ENCODE results near the gene DNAJC9.

Gene DNAJC9, protein sequence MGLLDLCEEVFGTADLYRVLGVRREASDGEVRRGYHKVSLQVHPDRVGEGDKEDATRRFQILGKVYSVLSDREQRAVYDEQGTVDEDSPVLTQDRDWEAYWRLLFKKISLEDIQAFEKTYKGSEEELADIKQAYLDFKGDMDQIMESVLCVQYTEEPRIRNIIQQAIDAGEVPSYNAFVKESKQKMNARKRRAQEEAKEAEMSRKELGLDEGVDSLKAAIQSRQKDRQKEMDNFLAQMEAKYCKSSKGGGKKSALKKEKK

DNA sequence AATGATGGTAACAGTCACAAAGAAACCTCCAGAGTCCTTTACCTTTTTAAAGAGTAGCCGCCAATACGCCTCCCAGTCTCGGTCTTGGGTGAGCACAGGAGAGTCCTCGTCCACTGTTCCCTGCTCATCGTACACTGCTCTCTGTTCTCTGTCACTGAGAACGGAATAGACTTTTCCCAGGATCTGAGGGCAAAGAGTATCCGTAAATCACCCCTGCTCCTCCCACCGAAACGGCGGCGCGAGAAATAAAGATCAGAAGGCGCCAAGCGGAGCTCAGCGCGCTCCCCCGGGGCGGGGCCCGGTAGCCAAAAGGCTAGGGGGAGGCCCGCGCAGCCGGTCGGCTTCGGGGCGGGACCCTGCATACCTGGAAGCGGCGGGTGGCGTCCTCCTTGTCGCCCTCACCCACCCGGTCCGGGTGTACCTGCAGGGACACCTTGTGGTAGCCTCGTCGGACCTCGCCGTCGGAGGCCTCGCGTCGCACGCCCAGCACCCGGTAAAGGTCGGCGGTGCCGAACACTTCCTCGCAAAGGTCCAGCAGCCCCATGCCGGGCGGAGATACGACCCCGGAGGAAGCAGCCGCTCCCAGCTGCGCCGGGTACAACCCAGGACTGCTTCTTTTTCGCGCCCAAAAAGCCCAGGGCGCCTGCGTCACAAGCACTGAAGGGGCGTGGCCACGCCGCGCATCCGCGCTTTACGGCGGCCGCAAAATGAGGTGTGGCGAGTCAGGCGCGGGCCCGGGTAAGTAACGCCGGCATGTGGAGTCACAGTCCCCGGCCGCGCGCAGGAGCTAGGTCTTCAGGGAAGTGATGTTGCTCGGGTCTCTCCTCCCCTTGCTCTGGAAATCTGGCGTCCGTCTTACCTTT lies at the start of gene DNAJC9:
DNAJC9 (minus strand) TSS at position 610 of the 863 bp plus-strand sequence; CDS start at position 544, 66 bp downstream.
- no peaks in the 10 kb centered on the region for H3K9me3 Mint-ChIP-seq
- no peaks in the 10 kb centered on the region for H3K27me3 Mint-ChIP-seq (ENCODE audit: low read depth)
- peaks cover 56% of the 10 kb centered on the region for H3K36me3 Mint-ChIP-seq (ENCODE audit: low read depth)
- peak within 1 kb of the TSS; percentile 70 to 97 (median 97) for H3K27ac Mint-ChIP-seq
- H3K4me3 Mint-ChIP-seq: peak within 1 kb of the TSS; percentile 95 to 99 (median 99)
- peaks cover 46% of the 10 kb centered on the region for H3K4me1 Mint-ChIP-seq
- TF ChIP-seq, protein P1, sequence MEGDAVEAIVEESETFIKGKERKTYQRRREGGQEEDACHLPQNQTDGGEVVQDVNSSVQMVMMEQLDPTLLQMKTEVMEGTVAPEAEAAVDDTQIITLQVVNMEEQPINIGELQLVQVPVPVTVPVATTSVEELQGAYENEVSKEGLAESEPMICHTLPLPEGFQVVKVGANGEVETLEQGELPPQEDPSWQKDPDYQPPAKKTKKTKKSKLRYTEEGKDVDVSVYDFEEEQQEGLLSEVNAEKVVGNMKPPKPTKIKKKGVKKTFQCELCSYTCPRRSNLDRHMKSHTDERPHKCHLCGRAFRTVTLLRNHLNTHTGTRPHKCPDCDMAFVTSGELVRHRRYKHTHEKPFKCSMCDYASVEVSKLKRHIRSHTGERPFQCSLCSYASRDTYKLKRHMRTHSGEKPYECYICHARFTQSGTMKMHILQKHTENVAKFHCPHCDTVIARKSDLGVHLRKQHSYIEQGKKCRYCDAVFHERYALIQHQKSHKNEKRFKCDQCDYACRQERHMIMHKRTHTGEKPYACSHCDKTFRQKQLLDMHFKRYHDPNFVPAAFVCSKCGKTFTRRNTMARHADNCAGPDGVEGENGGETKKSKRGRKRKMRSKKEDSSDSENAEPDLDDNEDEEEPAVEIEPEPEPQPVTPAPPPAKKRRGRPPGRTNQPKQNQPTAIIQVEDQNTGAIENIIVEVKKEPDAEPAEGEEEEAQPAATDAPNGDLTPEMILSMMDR (IDR thresholded peaks at IDR 0.05; ENCODE audit: unreplicated experiment in 3 of 3): peak in 1 of 3 experiments; percentile 15

DNA sequence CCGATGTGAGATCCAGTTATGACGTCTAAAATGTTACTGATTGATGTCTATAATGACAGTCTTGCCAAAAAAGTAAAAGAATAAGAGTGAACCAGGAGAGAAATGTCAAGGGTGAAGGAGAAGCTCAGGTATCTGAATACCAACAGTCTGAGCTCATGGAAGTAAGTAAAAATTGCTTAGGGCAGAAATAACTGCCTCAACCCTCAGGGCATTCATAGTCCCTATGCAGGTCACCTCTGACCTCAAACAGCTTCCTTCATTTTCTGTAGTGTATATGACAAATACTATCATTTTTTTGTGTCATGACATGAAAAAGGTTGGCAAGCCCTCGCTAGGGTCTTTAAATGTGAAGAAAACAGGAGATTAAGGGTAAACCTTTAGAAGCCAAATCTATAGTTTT lies 46.4 kb upstream of the DNAJC9 start:
- peaks cover 4% of the 10 kb centered on the region for H3K27me3 Mint-ChIP-seq (ENCODE audit: low read depth)

DNA sequence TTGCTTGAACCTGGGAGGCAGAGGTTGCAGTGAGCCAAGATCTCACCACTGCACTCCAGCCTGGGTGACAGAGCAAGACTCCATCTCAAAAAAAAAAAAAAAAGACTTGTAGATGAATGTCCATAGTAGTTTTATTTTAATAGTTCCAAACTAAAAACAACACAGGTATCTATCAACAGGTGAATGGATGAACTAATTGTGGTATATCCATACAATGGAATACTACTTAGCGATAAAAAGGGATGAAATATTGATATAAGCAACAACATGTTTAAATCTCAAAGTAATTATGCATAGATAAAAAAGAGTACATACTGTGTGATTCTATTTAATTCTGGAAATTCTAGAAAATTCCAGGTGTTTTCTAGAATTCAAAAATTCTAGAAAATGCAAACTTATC lies 42.9 kb upstream of the DNAJC9 start:
- Mint-ChIP-seq H3K36me3 (ENCODE audit: low read depth) (peaks cover 12% of the 10 kb centered on the region), H3K27me3 (ENCODE audit: low read depth) (peaks cover 2% of the 10 kb centered on the region), H3K4me3 (no peak overlapping the region), H3K9me3 (peaks cover 3% of the 10 kb centered on the region), H3K27ac (no peak overlapping the region), H3K4me1 (no peaks in the 10 kb centered on the region)
- TF ChIP-seq, protein P1 (IDR thresholded peaks at IDR 0.05; ENCODE audit: unreplicated experiment in 3 of 3): no peak

More for the DNA sequence above, 46.4 kb upstream of the DNAJC9 start:
- Mint-ChIP-seq H3K4me3 (no peak overlapping the region), H3K36me3 (ENCODE audit: low read depth) (peaks cover 12% of the 10 kb centered on the region), H3K9me3 (peaks cover 3% of the 10 kb centered on the region), H3K4me1 (no peaks in the 10 kb centered on the region), H3K27ac (no peak overlapping the region)
- TF ChIP-seq, protein P1 (IDR thresholded peaks at IDR 0.05; ENCODE audit: unreplicated experiment in 3 of 3): no peak

DNA sequence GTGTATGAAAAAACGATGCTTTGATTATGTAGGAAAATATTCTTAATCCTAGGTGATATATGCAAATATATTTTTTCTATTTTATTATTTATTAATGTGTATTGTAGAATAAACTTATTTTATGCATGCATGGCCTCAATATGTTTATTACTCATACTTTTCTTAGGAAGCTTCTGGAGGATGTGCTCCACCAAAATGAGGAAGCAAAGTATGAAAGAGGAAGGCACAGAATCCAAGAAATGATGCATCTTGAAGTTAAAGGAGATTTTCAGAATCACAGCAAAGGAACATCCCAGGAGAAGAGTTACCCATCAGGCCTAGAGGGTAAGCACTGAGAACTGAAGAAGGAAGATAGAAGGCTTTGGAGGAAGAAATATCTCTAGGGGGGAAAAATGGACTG lies 40.4 kb upstream of the DNAJC9 start:
- H3K36me3 Mint-ChIP-seq (ENCODE audit: low read depth): peaks cover 12% of the 10 kb centered on the region
- peaks cover 3% of the 10 kb centered on the region for H3K9me3 Mint-ChIP-seq
- H3K4me1 Mint-ChIP-seq: no peaks in the 10 kb centered on the region
- H3K4me3 Mint-ChIP-seq: no peak overlapping the region
- no peak overlapping the region for H3K27ac Mint-ChIP-seq
- TF ChIP-seq, protein P1 (IDR thresholded peaks at IDR 0.05; ENCODE audit: unreplicated experiment in 3 of 3): no peak
- H3K27me3 Mint-ChIP-seq (ENCODE audit: low read depth): no peaks in the 10 kb centered on the region

DNA sequence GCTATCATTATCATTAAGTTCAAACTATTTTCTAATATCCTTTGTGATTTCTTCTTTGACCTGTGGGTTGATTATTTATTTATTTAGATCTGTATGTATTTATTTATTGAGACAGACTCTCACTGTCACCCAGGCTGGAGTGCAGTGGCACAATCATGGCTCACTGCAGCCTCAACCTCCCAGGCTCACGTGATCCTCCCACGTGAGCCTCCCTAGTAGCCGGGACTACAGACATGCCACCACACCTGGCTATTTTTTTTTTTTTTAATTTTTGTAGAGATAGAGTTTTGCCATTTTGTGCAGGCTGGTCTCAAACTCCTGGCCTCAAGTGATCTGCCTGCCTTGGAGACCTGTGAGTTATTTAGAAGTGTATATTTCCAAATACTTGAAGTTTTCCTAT lies 34.0 kb upstream of the DNAJC9 start:
- no peaks in the 10 kb centered on the region for H3K4me1 Mint-ChIP-seq
- H3K27ac Mint-ChIP-seq: no peak overlapping the region
- peaks cover 3% of the 10 kb centered on the region for H3K36me3 Mint-ChIP-seq (ENCODE audit: low read depth)
- TF ChIP-seq, protein P1 (IDR thresholded peaks at IDR 0.05; ENCODE audit: unreplicated experiment in 3 of 3): no peak
- no peak overlapping the region for H3K4me3 Mint-ChIP-seq
- H3K9me3 Mint-ChIP-seq: peaks cover 3% of the 10 kb centered on the region
- no peaks in the 10 kb centered on the region for H3K27me3 Mint-ChIP-seq (ENCODE audit: low read depth)
